OCI-LY7 (cell line): Measurements from ENCODE around the gene CYTH3. TPM values are rescaled to one million over a fixed set of nuclear protein-coding genes. Genes with fewer than 3 reads are reported as not detected.

ENCODE experiments used
- BruUV-seq: library from RNA; stranded (reverse); fragments of 400-500 nt; replicated peaks from 2 replicates; lab custom pipeline; 2021; lab: Mats Ljungman, UMichigan
- CTCF ChIA-PET: fragments of 300-600 bp; sonication (Branson Sonifier 250); formaldehyde crosslinking; loops from one replicate; lab custom pipeline; 2022; ENCODE audit warnings: antibody characterized with exemption; ENCODE audit not compliant: unreplicated experiment; lab: Charles Lee
- POLR2A ChIA-PET: fragments of 300-600 bp; sonication (Branson Sonifier 250); formaldehyde crosslinking; loops from one replicate; lab custom pipeline; 2022; ENCODE audit warnings: antibody characterized with exemption; lab: Charles Lee
- DNase-seq: peaks from one replicate; pipeline ENCODE4 v3.0.0-alpha.2; 2015; ENCODE audit warnings: low spot score
- H2AFZ ChIP-seq: fragments of 200-600 bp; sonication (generic), shearing (Covaris generic); 2 replicates; pipeline ENCODE4 v1.6.1; 2014; ENCODE audit warnings: mild to moderate bottlenecking, antibody characterized with exemption, low read length, moderate library complexity
- H3K27ac ChIP-seq: fragments of 200-600 bp; sonication (generic); 2 replicates; pipeline ENCODE4 v1.5.1; 2014; ENCODE audit warnings: mixed run types, low read depth, mild to moderate bottlenecking, moderate library complexity, low read length, inconsistent platforms; ENCODE audit not compliant: poor library complexity, severe bottlenecking
- H3K36me3 ChIP-seq: fragments of 200-600 bp; sonication (generic); 2 replicates; pipeline ENCODE4 v1.6.1; 2014; ENCODE audit warnings: mild to moderate bottlenecking, antibody characterized with exemption, low read length, moderate library complexity, mixed read lengths; ENCODE audit not compliant: insufficient read depth
- H3K4me1 ChIP-seq: fragments of 200-600 bp; sonication (generic); 2 replicates; pipeline ENCODE4 v1.5.1; 2014; ENCODE audit warnings: mild to moderate bottlenecking, low read length; ENCODE audit not compliant: insufficient read depth, poor library complexity, severe bottlenecking
- H3K4me2 ChIP-seq: fragments of 200-600 bp; sonication (generic); 2 replicates; pipeline ENCODE4 v1.6.1; 2014; ENCODE audit warnings: mild to moderate bottlenecking, low read length
- H3K4me3 ChIP-seq: fragments of 200-600 bp; sonication (generic); 2 replicates; pipeline ENCODE4 v1.5.1; 2014; ENCODE audit warnings: mild to moderate bottlenecking, low read depth, low read length; ENCODE audit not compliant: poor library complexity, severe bottlenecking
- H3K79me2 ChIP-seq: fragments of 200-600 bp; sonication (generic); 2 replicates; pipeline ENCODE4 v1.6.1; 2016; ENCODE audit warnings: low read depth, mild to moderate bottlenecking, low read length, moderate library complexity, mixed read lengths; ENCODE audit not compliant: insufficient read depth
- H3K9me2 ChIP-seq: fragments of 200-600 bp; sonication (generic); 2 replicates; pipeline ENCODE4 v1.6.1; 2016; ENCODE audit warnings: mild to moderate bottlenecking, low read length, mixed read lengths; ENCODE audit not compliant: insufficient read depth
- H3K9me3 ChIP-seq: fragments of 200-600 bp; sonication (generic); 2 replicates; pipeline ENCODE4 v1.6.1; 2014; ENCODE audit warnings: mild to moderate bottlenecking, mixed run types, low read length, mixed read lengths
- H4K20me1 ChIP-seq: fragments of 200-600 bp; sonication (generic); 2 replicates; pipeline ENCODE4 v1.6.1; 2014; ENCODE audit warnings: mild to moderate bottlenecking, antibody characterized with exemption, low read length, moderate library complexity, mixed read lengths; ENCODE audit not compliant: insufficient read depth
- CTCF ChIP-seq: fragments of 200-600 bp; sonication (generic); conservative IDR thresholded peaks from 2 replicates; pipeline ENCODE4 v1.5.1; 2014; ENCODE audit warnings: mild to moderate bottlenecking, antibody characterized with exemption, low read length, moderate library complexity, mixed read lengths
- EZH2phosphoT487 ChIP-seq: fragments of 200-600 bp; sonication (generic); IDR thresholded peaks from 2 replicates; pipeline ENCODE4 v1.6.1; 2018; ENCODE audit warnings: low read depth, borderline replicate concordance, mild to moderate bottlenecking, mixed run types, antibody characterized with exemption, low read length, moderate library complexity, mixed read lengths
- intact Hi-C: fragments of 100-400 bp; cut with micrococcal nuclease; formaldehyde crosslinking; loops from one replicate; pipeline ENCODE4 v1.10.0; 2022; ENCODE audit not compliant: unreplicated experiment
- total RNA-seq, 2 experiments: library from RNA; depleted of rRNA in 1 of 2; stranded (reverse); fragments of >200 nt in 1 of 2; shearing (Covaris generic) in 1 of 2; gene quantifications; 2 replicates each; pipeline ENCODE4 v1.2.3, GENCODE V29; 2014 to 2022

Gene CYTH3
- total RNA-seq, 2 experiments from 2014 or later: 3.7 to 4.7 TPM

DNA sequence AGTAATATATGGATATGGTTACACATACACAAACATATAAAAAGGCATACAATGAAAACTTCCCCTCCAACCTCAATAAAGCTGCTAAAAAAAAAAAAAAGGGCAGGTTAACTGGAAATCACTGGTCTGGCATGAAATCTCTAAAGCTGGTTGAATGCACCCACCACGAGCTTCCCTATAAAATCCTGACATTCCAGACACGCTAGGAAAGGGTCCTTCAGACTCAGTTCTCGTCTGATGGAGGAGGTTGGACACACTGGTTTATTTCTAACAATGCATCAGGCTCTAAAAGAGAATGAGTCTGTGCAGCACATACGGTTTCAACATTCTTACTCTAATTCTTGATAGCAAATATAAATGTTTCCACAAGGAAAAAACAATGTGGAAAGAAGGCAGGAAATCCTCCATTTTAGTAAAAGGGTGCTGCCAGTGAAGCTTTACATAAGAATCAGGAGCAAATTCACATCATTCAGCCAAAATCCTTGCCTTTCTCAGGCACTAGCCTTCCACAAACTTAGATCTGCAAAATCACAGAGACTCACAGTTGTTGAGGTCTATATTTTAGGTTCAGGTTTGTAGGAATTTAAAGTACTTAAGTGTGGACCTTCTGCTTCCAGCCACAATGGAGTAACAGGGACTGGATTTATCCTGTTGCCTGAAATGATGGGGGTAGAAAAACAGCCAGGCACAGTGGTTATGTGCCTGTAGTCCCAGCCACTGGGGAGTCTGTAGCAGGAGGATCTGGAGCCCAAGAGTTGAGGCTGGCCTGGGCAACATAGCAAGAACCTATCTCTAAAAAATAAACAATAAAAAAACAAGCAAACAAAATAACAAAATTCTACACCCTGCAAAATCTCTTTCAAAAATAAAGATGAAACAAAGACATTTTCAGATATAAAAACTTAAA is 73.5 kb downstream of the CYTH3 start:
- Histone ChIP-seq H3K36me3 (no peaks in the 10 kb centered on the region), H4K20me1 (no peaks in the 10 kb centered on the region), H3K79me2 (no peaks in the 10 kb centered on the region), H3K4me3 (no peak overlapping the region), H2AFZ (no peak overlapping the region), H3K9me3 (no peaks in the 10 kb centered on the region), H3K4me2 (no peak overlapping the region), H3K27ac (no peak overlapping the region), H3K9me2 (no peaks in the 10 kb centered on the region), H3K4me1 (no peaks in the 10 kb centered on the region)
- DNase-seq: no peak
- CTCF ChIA-PET: no interaction called here
- BruUV-seq: no TSS peak
- TF ChIP-seq CTCF (no peak), EZH2phosphoT487 (no peak)
- POLR2A ChIA-PET: interaction anchor here (0.5 kb wide), 1 partner anchor 84 kb away, joined by 3 read pairs; no protein-coding TSS in a partner anchor
- intact Hi-C loops: no loop called here

DNA sequence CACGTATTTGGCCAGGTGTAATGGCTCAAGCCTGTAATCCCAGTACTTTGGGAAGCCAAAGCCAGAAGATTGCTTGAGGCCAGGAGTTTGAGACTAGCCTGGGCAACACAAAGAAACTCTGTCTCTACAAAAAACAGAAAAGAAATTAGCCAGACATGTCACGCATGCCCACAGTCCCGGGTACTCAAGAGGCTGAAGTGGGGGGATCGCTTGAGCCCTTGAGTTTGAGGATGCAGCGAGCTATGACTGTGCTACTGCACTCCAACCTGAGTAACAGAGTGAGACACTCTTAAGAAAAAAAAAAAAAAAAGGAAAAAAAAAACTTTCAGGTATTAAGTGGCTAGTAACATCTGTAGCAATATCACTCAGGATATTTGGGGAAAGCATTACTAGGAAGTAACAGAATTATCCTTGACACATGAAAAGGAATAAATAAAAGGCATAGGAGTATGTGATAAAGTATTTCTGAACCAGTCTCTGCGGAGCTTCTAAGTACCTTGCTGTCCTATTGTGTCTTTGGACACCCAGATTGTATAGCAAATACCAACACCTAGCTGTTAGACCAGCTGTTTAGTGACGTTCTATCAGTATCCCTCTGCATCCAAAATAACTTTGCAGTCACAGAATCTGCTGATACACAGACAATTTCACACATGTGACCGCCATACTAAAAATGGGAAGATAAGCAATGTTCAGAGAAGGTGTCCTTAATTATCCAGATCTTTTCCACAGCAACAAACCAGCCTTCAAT is 74.4 kb downstream of the CYTH3 start:
- Histone ChIP-seq H3K79me2 (no peaks in the 10 kb centered on the region), H4K20me1 (no peaks in the 10 kb centered on the region), H3K9me3 (no peaks in the 10 kb centered on the region), H3K4me1 (no peaks in the 10 kb centered on the region), H3K4me2 (no peak overlapping the region), H3K9me2 (no peaks in the 10 kb centered on the region), H3K4me3 (no peak overlapping the region), H3K36me3 (no peaks in the 10 kb centered on the region), H3K27ac (no peak overlapping the region), H2AFZ (no peak overlapping the region)
- ChIA-PET CTCF (no interaction called here), POLR2A (interaction anchor here (0.5 to 0.6 kb wide), 2 partner anchors 85 to 620 kb away, joined by 3 to 5 read pairs; no protein-coding TSS in a partner anchor)
- DNase-seq: no peak
- intact Hi-C loops: no loop called here
- BruUV-seq: no TSS peak
- TF ChIP-seq CTCF (no peak), EZH2phosphoT487 (no peak)
